Measurements from ENCODE around the gene PDCD5. TPM values are rescaled to one million over a fixed set of nuclear protein-coding genes. Genes with fewer than 3 reads are reported as not detected.

Gene PDCD5
- 159 and 160 TPM in 2 replicates for total RNA-seq

DNA sequence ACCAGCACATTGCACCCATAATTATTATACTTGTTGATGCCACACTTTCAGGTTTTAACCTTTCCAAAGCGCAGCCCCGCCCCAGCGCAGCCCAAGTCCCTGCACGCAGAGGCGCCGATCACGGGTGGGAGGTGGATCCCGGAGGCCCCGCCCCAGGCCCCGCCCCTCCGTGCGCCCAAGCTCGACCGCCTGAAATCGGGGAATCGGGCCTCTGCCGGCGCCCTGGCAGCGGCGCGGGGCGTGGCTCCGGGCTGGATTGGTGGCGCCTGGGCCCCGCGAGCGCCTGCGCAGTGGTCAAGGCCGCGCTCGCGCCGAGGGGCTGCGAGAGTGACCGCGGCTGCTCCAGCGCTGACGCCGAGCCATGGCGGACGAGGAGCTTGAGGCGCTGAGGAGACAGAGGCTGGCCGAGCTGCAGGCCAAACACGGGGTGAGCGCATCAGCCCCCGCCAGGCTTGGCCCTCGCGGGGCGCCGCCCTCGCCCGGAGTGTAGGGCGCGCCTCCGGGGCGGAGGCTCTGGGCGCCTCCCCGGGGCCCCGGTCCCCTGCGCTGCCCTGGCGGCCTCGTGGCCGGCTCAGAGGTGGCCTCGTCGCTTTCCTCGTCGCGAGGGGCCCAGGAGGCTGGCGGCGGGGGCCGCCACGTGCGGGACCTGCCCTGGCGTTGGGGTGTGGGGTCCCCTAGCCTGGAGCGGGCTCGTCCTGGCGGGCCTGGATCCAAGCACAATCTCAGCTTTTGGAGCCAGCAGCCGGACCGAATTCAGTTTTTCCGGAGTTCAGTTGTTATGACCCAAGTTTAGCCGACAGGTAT, at the start of gene PDCD5:
TSS of gene PDCD5 (plus strand) at position 290 of the 804 bp plus-strand sequence. CDS start at position 362, 72 bp downstream.

Other genes starting within 250 kb of the PDCD5 start
- gene ZNF507, start 235.6 kb upstream of the PDCD5 start, total RNA-seq, result 9.1 and 14.3 TPM in 2 replicates
- 9.4 and 25.0 TPM in 2 replicates for gene DPY19L3, start 175.4 kb upstream of the PDCD5 start, total RNA-seq
- gene ANKRD27, start 94.0 kb downstream of the PDCD5 start, total RNA-seq, result 33.5 and 46.0 TPM in 2 replicates
- under 0.01 and 0.32 TPM in 2 replicates for gene RGS9BP, start 94.7 kb downstream of the PDCD5 start, total RNA-seq
- 7.6 and 9.1 TPM in 2 replicates for gene NUDT19, start 110.6 kb downstream of the PDCD5 start, total RNA-seq
- gene TDRD12, start 138.6 kb downstream of the PDCD5 start, total RNA-seq, result not detected in 2 replicates